ENCODE measurements around the gene PLCL2.

PLCL2 gene

DNA sequence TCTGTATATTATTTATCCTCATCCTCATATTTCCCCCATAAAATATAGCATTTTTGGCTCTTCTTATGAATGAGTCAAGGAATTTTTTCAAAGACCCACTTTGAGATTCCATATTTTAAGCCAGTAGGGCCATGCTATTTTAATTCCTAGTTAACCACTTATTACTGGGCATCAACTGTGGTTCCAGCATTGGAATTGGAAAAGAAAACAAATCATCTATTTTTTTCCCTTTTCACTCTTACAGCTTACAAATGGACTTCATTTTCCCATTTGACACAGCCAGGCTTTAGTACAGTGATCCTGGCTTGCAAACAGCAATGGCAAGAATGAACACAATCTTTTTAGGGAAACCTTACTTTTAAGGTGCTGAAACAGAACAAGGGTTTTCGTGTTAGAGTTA lies 19.4 kb upstream of the PLCL2 start:
- FAIRE-seq: no peak
- TF ChIP-seq, protein P1, sequence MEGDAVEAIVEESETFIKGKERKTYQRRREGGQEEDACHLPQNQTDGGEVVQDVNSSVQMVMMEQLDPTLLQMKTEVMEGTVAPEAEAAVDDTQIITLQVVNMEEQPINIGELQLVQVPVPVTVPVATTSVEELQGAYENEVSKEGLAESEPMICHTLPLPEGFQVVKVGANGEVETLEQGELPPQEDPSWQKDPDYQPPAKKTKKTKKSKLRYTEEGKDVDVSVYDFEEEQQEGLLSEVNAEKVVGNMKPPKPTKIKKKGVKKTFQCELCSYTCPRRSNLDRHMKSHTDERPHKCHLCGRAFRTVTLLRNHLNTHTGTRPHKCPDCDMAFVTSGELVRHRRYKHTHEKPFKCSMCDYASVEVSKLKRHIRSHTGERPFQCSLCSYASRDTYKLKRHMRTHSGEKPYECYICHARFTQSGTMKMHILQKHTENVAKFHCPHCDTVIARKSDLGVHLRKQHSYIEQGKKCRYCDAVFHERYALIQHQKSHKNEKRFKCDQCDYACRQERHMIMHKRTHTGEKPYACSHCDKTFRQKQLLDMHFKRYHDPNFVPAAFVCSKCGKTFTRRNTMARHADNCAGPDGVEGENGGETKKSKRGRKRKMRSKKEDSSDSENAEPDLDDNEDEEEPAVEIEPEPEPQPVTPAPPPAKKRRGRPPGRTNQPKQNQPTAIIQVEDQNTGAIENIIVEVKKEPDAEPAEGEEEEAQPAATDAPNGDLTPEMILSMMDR (IDR thresholded peaks at IDR 0.05; ENCODE audit: insufficient read depth, missing control alignments): no peak
- DNase-seq (ENCODE audit: insufficient read length, low spot score): no peak

DNA sequence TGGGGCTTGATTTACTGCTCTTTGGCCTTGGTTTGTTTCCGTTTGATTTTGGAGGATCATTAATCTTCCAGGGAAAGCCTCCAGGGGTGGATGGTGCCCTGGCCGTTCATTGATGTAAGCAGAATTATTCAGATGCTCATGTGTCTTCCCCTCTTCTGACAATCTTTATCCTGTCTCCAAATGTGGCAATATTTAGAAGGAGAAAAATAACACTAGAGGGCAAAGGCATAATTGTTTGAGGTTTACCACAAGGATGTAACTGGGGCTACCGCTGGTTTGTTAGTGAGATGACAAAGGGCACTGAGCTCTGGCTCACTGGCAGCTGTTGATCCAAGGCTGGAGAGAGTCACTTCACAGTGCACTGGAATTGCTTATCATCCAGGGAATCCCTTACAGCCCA lies 18.2 kb upstream of the PLCL2 start:
- TF ChIP-seq, protein P1 (IDR thresholded peaks at IDR 0.05; ENCODE audit: insufficient read depth, missing control alignments): no peak
- DNase-seq (ENCODE audit: insufficient read length, low spot score) (no peak), FAIRE-seq (no peak)

DNA sequence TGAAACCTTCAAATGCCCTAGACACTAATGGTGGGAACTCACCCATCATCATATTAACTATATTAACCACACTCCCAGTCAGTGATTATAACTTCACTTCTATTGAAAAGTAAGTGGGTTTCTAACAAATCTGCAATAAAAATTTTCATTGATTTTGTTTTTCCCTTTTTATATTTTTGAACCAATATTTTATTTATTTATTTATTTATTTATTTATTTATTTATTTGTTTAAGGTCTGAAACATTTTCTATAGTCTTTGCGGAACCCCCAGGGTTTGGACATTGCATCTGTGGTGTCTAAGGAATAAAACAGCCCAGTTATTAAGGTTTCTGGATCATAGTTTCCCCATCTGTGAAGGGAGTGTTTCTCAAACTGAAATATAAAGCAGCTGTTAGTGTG lies 16.2 kb upstream of the PLCL2 start:
- FAIRE-seq: no peak
- TF ChIP-seq, protein P1 (IDR thresholded peaks at IDR 0.05; ENCODE audit: insufficient read depth, missing control alignments): no peak
- no peak for DNase-seq (ENCODE audit: insufficient read length, low spot score)

DNA sequence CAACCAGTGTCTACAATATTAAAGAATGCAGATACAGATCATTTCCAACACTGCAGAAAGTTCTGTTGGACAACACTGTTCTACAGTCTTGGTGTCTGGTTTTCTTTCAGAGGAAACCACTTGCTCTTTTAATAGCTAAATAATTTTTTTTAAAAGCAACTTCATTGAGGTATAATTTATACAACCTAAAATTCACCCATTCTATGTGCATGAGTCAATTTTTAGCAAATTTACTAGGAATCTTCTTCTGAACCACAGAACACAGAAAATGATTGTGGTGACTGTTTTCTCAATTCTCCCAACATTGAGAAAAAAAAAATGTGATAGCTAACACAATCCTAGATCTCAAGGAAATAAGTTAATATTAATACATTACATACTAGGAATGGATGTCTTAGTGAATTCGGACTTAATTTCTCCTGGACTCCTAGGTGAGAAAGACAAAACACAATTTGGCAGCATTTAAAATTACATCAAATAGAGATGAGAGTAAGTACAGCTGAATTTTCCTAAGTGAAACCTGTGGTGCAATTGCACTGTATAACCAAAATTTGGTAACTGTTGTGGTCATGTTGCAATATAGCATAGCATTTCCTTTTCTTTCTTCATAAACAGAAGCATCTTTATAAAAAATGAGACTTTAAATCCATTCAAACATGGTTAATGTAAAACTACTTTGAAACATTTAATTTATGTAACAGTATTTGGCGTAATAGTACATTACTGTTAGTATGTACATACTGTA lies 15.3 kb upstream of the PLCL2 start:
- TF ChIP-seq, protein P1 (IDR thresholded peaks at IDR 0.05; ENCODE audit: insufficient read depth, missing control alignments): no peak
- FAIRE-seq (no peak), DNase-seq (ENCODE audit: insufficient read length, low spot score) (no peak)

DNA sequence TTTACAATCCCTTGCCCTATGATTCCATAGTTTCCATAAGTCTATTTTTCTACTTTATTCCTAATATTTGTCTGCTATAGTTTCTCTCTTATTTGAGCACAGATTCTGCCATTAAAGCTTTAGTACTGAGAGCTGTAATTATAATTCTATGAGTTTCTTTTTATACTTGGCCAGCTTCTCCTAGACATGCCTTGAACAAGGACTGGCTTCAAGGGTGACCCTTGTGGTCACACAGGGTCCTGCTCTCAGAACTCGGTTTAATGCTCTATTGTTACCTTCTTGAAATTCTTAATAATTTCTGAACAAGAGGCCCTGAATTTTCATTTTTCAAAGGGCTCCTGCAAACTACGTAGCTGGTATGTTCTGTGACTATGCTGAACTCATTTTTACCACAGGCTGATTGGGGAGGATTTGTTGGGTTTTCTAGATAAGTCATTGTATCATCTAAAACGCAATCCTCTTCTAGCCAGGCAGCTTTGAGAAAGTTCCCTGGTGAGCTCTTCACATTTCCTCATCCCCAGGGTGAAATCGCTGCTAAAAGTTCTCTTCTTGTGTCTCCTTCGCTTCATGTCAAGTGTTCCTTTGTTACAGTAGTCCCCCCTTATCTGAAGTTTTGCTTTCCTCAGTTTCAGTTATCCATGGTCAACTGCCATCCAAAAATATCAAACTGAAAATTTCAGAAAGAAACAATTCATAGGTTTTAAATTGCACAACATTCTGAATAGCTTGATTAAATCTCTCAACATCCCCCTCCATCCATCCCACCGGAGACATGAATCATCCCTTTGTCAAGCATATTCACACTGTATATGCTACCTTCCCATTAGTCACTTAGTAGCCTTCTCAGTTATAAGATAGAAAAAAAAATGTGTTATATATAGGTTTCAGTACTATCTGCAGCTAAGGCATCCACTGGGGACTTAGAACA lies 12.6 kb upstream of the PLCL2 start:
- FAIRE-seq: no peak

DNA sequence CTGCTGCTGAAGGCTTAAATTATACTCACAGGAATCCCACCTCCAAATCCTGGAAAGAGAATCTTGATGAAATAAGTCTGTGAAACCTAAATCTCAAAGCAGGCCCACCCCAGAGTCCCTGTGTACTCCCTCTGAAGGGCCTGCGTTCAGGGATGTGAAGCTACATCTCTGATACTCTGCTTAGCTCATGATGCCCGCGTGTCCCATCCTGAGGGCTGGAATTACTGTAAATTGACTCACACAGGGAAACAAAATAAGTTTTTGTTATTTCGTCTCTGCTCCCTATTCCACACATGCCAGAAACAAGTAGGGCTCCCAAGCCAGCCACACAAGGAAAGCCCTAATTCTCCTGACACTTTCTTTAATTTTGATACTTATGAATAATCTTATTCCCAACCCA lies 10.9 kb upstream of the PLCL2 start:
- TF ChIP-seq, protein P1 (IDR thresholded peaks at IDR 0.05; ENCODE audit: insufficient read depth, missing control alignments): no peak

More for the DNA sequence above, 12.6 kb upstream of the PLCL2 start:
- TF ChIP-seq, protein P1 (IDR thresholded peaks at IDR 0.05; ENCODE audit: insufficient read depth, missing control alignments): no peak
- no peak for DNase-seq (ENCODE audit: insufficient read length, low spot score)

More for the DNA sequence above, 10.9 kb upstream of the PLCL2 start:
- no peak for FAIRE-seq
- DNase-seq (ENCODE audit: insufficient read length, low spot score): no peak

Measured in D721Med (cell line).